ENCODE data around the gene ENTREP3.
"Not testable (repeated sequence)": the region's sequence is repeated elsewhere in the genome, so short reads cannot be mapped to it uniquely, and the experiment has no call there.

The ENTREP3 gene

GRCh38 chr1:155255243-155256007 lies at the start of gene ENTREP3:
TSS of gene ENTREP3 (minus strand) at chr1:155255483. CDS start at chr1:155254877, 606 bp downstream.
- peak; percentile 50 to 56 for DNase-seq (ENCODE audit: low read depth in 2 of 2)

DNA sequence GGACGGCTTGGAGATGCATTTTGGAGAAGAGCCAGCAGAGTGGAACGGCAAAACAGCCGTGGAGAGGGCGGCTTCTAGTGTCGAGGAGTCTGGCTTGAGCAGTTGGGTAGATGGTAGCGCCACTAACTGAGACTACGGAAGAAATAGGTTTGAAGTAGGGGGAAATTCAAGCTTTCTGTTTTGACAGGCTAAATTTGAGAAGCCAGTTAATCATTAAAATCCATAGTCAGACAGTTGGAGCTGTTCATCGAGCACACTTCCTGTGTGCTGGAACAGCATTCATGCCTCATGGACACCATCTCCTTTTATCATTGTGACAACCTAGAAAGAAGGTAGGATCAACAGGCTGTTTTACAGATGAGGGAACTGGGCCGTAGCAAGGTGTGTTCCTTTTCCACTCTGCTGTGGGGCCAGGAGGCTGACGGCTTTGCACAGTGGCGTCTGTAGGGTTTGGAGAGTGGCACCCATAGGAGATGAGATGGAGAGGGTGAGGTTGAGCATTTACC lies 49.3 kb upstream of the ENTREP3 start:
- DNase-seq (ENCODE audit: low read depth in 2 of 2) = no peak

DNA sequence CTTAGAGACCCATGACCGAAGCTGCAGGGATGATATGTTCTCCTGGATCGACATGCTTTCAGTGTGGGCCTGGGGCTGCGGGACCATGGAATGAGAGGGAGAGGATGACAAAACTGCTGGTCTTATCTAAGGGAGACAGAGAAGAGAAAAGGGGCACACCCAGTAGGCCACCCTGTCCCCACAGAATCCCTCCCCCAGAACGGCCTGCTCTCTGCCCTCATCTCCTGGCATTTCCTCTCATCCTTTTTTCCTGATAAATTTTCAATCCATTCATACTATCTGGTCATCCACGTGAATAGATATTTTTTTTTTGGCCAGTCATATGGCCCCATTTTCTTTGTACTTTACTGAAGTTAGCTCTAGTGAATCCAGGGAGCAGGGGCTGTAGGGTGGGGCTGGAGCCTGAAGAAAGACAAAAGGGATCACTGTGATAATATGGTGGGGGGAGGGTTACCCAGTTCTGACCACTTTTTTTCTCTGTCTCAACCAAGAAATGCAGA lies 46.1 kb upstream of the ENTREP3 start, which contains the start of gene PKLR:
TSS of gene PKLR (minus strand) at position 97 of the 500 bp plus-strand sequence. CDS start at position 54, 43 bp downstream.
- DNase-seq (ENCODE audit: low read depth in 2 of 2) = no peak

DNA sequence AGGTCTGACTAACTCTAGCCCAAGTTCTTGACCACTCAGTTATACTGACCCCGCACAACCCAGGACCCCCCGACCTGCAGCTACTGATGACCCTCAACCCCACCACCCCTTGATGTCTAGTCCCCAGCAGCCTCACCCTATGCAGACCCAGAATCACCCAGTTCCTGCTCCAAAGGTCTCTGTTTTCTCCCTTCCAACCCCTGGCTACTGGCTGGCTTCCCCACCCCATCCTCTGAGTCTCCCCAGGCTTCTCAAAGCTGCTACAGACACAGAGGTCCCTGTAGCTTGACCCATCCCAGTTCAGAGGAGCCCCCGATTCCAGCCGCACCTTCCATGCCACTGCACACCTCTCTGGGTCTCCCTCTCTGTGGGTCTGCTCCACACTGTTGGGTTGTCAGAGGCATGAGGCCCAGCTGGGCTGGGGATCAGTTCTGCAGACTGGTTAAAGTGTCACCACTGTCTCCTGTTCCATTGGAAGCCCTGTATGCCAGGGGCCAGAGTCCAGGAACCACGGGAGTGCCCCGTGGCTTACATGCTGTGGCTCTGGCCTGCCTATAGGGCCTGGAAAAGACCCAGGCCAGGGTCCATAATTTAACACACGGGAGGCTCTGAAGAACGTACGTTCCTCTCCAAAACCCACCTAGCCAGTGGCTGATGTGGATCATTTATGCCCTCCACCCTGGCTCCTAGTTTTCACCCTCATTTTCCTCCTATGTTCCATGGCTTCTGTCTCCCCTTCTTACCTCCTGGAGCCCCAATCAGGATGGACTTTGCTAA lies 45.5 kb upstream of the ENTREP3 start:
- no peak for DNase-seq (ENCODE audit: low read depth in 2 of 2)

- no peak for DNase-seq (ENCODE audit: low read depth in 2 of 2)
Observed at GRCh38 chr1:155300024-155300423, 44.7 kb upstream of the ENTREP3 start.

GRCh38 chr1:155297384-155297783 lies 42.1 kb upstream of the ENTREP3 start:
- no peak for DNase-seq (ENCODE audit: low read depth in 2 of 2)

DNA sequence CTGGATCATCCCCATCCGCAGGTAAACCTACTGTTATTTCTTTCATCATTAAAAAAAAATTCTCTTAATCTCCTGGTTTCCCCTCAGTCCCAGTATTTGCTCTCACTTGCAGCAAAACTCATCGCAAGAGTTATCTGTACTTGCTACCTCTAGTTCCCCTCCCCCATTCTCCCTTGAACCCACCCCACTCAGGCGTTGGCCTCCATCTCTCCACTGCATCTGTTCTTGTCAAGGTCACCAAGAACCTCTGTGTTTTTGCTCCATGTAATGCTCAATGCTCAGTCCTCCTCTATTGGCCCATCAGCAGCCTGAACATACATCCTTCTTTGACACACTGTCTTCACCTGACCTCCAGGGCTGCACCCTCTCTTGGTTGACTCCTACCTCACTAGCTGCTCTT lies 41.4 kb upstream of the ENTREP3 start:
- no peak for DNase-seq (ENCODE audit: low read depth in 2 of 2)

DNA sequence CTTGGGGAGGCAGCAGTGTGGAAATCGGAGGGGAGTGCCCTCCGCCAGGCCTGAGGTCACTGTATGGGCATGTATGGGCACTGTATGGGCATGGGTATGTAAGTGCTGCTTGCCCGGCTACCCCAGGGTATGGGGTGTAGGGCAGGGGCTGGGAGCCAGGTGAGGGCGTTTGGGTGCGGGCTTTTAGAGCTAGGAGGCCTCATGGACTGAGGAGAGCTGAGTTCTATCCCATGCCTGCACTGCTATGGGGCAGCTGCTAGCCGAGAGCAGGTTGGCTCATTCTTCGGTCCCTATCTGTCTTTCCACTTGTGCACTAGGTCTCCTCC lies 40.6 kb upstream of the ENTREP3 start:
- no peak for DNase-seq (ENCODE audit: low read depth in 2 of 2)

DNA sequence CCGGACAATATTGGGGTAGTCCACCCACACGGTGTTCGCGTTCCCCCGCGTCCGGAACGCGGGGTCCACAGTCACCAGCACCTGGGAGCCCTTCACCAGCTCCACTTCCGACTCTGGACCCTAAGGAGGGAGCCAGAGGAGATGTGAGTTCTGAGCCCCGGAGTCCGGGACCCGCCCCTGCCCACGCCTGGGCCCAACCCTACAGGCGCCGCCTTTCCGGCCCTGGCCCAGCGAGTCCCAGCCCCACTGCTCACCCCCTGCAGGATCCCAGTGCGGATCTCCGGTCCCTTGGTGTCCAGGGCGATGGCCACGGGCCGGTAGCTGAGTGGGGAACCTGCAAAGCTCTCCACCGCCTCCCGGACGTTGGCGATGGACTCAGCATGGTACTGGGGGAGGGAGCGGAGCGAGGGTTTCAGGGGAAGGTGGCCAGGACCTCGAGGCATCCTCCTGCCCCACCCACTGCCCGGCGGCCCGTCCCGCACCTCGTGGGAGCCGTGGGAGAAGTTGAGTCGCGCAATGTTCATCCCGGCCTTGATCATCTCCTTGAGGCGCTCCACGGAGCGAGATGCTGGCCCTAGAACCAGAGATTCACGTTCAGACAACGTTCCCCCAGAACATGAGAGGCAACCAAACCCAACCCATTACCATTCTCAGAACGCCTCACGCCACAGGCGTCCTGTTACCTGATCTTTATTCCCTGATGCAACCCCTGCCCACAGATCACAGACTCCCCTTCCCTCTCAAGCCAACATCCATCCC lies 40.1 kb upstream of the ENTREP3 start:
- DNase-seq (ENCODE audit: low read depth in 2 of 2) = no peak

- no peak for DNase-seq (ENCODE audit: low read depth in 2 of 2)
Observed at GRCh38 chr1:155294520-155295182, 39.4 kb upstream of the ENTREP3 start.

GRCh38 chr1:155293086-155293749 lies 37.9 kb upstream of the ENTREP3 start:
- no peak for DNase-seq (ENCODE audit: low read depth in 2 of 2)

GRCh38 chr1:155291006-155291405 lies 35.7 kb upstream of the ENTREP3 start:
- not testable (repeated sequence) for DNase-seq (ENCODE audit: low read depth in 2 of 2)

GRCh38 chr1:155287987-155288543 lies 32.8 kb upstream of the ENTREP3 start:
- DNase-seq (ENCODE audit: low read depth in 2 of 2) = no peak

GRCh38 chr1:155286544-155286943 lies 31.3 kb upstream of the ENTREP3 start:
- no peak for DNase-seq (ENCODE audit: low read depth in 2 of 2)

DNA sequence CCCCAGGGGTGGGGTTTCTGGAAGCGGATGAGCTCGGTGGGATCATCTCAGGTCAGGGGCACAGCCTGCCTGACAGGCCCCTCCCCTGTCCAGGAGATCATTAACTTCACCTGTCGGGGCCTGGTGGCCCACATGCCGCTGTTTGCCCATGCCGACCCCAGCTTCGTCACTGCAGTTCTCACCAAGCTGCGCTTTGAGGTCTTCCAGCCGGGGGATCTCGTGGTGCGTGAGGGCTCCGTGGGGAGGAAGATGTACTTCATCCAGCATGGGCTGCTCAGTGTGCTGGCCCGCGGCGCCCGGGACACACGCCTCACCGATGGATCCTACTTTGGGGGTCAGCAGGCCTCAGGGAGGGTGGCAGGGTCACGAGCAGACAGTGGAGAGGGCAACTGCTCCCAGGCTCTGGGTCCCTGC lies 30.4 kb upstream of the ENTREP3 start:
- no peak for DNase-seq (ENCODE audit: low read depth in 2 of 2)

GRCh38 chr1:155285063-155285462 lies 29.8 kb upstream of the ENTREP3 start:
- no peak for DNase-seq (ENCODE audit: low read depth in 2 of 2)

DNA sequence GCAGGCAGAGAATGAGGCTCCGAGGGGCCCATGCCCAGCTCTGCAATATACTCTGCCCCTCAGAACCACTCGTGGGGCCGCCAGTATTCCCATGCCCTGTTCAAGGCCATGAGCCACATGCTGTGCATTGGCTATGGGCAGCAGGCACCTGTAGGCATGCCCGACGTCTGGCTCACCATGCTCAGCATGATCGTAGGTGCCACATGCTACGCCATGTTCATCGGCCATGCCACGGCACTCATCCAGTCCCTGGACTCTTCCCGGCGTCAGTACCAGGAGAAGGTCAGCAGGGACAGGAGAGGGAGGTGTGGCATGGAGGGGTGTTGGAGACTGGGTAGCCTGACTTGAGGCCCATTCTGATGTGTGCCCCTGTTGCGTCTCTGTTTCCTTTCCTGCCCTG lies 29.2 kb upstream of the ENTREP3 start:
- no peak for DNase-seq (ENCODE audit: low read depth in 2 of 2)

DNA sequence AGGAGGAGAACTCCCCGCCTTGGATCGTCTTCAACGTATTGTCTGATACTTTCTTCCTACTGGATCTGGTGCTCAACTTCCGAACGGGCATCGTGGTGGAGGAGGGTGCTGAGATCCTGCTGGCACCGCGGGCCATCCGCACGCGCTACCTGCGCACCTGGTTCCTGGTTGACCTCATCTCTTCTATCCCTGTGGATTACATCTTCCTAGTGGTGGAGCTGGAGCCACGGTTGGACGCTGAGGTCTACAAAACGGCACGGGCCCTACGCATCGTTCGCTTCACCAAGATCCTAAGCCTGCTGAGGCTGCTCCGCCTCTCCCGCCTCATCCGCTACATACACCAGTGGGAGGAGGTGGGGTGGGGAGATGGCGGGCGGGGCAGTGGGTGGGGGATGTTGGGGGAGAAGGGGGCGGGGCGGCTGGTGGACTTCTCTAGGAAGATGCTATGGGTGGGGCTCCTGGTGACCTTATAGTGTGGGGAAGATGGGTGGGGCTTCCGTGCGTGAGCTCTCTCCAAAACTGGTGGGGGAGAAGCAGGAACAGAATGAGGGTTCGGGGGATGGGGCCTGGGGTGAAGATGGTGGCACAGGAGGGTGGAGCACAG lies 27.3 kb upstream of the ENTREP3 start:
- no peak for DNase-seq (ENCODE audit: low read depth in 2 of 2)

GRCh38 chr1:155279268-155279667 lies 24.0 kb upstream of the ENTREP3 start:
- DNase-seq (ENCODE audit: low read depth in 2 of 2) = no peak

DNA sequence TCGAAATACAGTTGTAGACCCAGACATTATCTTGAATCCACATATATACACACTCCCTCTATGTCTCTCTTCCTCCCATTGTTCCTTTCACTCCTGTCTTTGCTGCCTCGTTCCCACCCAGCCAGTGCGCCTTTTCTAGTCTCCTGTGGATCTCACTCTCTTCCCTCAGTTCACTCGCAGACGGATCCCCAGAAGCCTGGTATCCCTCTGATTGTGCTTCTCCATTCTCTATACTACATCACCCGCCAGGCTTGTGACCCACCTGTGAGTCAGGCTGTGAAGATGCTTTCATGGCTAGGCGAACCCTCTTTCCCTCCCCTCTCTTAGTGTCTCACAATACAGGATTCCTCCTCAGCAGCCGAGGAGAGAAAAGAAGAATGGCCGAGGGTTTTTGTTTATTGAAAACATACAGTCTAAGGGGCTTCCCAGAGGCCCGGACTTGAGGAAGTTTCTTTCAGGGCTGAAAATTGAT lies 23.4 kb upstream of the ENTREP3 start:
- DNase-seq (ENCODE audit: low read depth in 2 of 2) = no peak

Measured in stimulated activated CD8-positive, alpha-beta memory T cell treated with anti-CD3 and anti-CD28 coated beads, Interleukin-15, amount 100 ng/mL, for 4 hours (primary cell).